Motor neuron (in vitro differentiated cells): ENCODE measurements around the gene CALML6. TPM values are rescaled to one million over a fixed set of nuclear protein-coding genes. Genes with fewer than 3 reads are reported as not detected.

Experiments
- ATAC-seq, 8 experiments: fragments of 200-7000 bp; cut with Tn5 transposase; replicated peaks in 6 of 8; 2 replicates each; pipeline ENCODE4 v1.8.0; 2021; ENCODE audit warnings: mild to moderate bottlenecking in 8 of 8, moderate library complexity in 8 of 8
- H3K27ac ChIP-seq, 2 donors: fragments of 250-450 bp; sonication (Bioruptor Pico); 2 replicates each; pipeline ENCODE4 v1.9.0; 2021; ENCODE audit warnings: antibody characterized with exemption in 2 of 2, mild to moderate bottlenecking in 2 of 2, moderate library complexity in 1 of 2
- H3K4me1 ChIP-seq, 2 donors: fragments of 250-450 bp; sonication (Bioruptor Pico); replicated peaks in 1 of 2; 2 replicates each; pipeline ENCODE4 v1.6.1; 2021; ENCODE audit warnings: antibody characterized with exemption in 2 of 2, mild to moderate bottlenecking in 2 of 2, moderate library complexity in 1 of 2
- H3K4me3 ChIP-seq, 5 donors: fragments of 250-450 bp; sonication (Bioruptor Pico); 2 replicates each; pipeline ENCODE4 v1.9.0; 2021; ENCODE audit warnings: antibody characterized with exemption in 5 of 5, mild to moderate bottlenecking in 5 of 5, moderate library complexity in 4 of 5
- WGBS, 10 experiments: fragments of 450-650 bp; shearing (Covaris generic); methylation state at CpG; one replicate each; pipeline ENCODE4 v1.0.0; 2022; 5-methylcytosine and 5-hydroxymethylcytosine counted together
- in situ Hi-C, 9 experiments: fragments of 400-800 bp; cut with MboI; loops; one replicate each; pipeline ENCODE4 v1.15.0; 2021; ENCODE audit warnings: low sequenced_read_pairs in 9 of 9, low pct_unique_long_range_greater_than_20kb in 2 of 9; ENCODE audit not compliant: unreplicated experiment in 9 of 9
- total RNA-seq, 8 experiments: library from RNA; unstranded; fragments of 300-600 nt; gene quantifications; 2 replicates each; pipeline versions ENCODE4 v1.2.3 to v1.2.4, GENCODE V29; 2022

The CALML6 gene
- total RNA-seq, 8 experiments from 2014 or later, result 0.22 to 1.9 (median 0.70) TPM

DNA sequence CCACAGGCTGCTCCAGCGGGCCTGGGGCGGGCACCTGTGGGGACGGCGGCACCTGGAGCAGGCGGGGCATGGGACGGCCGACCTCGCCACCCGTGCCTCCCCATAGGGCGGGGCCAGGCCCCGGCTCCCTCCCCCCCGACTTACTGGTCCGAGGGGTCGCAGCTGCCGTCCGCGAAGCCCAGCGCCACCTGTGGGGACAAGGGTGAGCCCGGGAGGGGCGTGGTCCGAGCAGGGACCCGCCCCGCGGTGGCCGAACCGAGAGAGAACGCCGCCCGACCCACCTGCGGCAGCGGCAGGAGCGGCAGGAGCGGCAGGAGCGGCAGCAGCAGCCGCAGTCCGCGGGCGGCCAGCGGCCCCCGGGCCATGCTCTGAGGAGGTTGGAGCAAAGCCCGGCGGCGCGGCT lies 3.8 kb downstream of the CALML6 start, which contains the start of gene TMEM52:
Gene TMEM52 (minus strand): TSS at position 379 of the 403 bp plus-strand sequence. CDS start 14 bp downstream, at position 365.
- 7% methylated on average over 3 of the region's 44 CpGs; no CpG with 5 or more reads in 9 of the 10 experiments for WGBS, 10 experiments
- in situ Hi-C loops, result loop anchor here in 1 of 9 experiments (25.0 kb wide), 1 partner anchor 157 kb away; no protein-coding TSS in a partner anchor
- Histone ChIP-seq H3K4me3 (peak within 1 kb of the TSS; percentile 33 to 43 (median 39)), H3K27ac (peak within 1 kb of the TSS in 1 of 2 donors; percentile 5), H3K4me1 (peaks cover 9 to 31% of the 10 kb centered on the region in 2 donors)
- peak in 6 of 8 experiments; percentile 59 to 74 (median 72) for ATAC-seq

DNA sequence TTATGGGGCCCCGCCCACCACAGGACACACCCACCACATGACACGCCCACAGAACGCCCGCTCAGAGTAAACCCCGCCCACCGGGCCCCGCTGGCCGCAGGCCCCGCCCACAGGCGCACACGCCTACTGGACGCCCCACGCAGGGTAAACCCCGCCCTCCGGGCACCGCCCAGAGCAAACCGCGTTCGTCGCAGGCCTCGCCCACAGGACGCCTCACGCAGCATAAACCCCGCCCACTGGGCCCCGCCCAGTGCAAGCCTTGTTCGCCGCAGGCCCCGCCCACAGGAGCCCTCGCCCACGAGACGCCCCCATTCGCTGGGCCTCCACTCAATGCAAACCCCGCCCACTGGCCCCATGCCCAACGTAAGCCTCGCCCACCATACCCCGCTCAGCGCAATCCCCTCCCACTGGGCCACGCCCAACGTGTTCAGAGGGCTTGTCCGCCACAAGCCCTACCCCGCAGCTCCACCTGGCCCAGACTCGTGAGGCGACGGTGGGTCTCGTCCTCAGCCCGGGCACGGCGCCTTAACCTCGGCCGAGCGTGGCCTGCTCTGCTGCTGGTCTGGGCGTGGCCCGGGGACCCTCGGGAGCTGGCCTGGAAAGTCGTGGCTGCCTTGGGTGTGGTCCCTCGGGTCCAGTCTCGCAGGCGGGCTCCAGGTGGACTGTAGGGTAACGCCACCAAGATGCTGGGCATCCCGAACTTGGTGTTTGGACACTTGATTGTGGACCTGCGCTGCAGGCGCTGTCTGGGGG lies 4.4 kb downstream of the CALML6 start:
- in situ Hi-C loops, result loop anchor here in 1 of 9 experiments (25.0 kb wide), 1 partner anchor 157 kb away; no protein-coding TSS in a partner anchor
- Histone ChIP-seq H3K27ac (peak overlapping the region in 1 of 2 donors; percentile 3), H3K4me1 (peaks cover 7 to 26% of the 10 kb centered on the region in 2 donors), H3K4me3 (peak overlapping the region; percentile 33 to 43 (median 39))
- 7 to 22% (median 16%) methylated on average over 3 to 9 of the region's 62 CpGs; no CpG with 5 or more reads in 7 of the 10 experiments for WGBS, 10 experiments
- peak; percentile 77 to 92 (median 81) for ATAC-seq

DNA sequence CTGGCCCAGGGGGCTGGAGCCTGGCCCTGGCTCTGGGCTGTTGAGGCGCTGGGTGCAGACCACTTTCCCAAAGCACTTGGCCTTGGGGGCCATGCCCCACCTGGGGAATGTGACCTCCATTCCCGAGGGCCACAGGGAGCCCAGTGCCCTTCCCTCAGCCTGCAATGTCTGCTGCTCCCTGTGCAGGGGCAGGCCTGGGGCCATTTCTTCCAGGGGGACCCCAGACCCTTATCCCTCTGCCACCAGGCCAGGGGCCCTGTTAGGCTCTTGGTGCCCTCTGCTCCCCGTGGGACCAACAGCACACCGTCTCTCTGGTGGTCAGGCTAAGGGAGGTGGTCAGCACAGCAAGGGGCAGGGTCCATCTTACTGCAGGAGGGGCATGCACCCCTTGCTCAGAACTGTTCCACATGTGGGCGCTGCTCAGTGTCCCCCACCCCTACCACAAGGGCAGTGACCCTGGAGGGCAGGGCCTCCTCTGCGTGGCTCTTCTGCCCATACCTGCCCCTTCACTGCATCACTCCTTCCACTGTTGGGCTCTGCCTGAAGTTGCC lies 5.1 kb downstream of the CALML6 start:
- Histone ChIP-seq H3K27ac (peak overlapping the region in 1 of 2 donors; percentile 3), H3K4me1 (peaks cover 5 to 21% of the 10 kb centered on the region in 2 donors), H3K4me3 (peak overlapping the region in 2 of 5 donors; percentile 19 to 21)
- in situ Hi-C loops, result loop anchor here in 1 of 9 experiments (25.0 kb wide), 1 partner anchor 158 kb away; no protein-coding TSS in a partner anchor
- WGBS, 10 experiments, result 50 to 100% (median 90%) methylated on average over 1 to 2 of the region's 6 CpGs; no CpG with 5 or more reads in 6 of the 10 experiments
- no peak for ATAC-seq

DNA sequence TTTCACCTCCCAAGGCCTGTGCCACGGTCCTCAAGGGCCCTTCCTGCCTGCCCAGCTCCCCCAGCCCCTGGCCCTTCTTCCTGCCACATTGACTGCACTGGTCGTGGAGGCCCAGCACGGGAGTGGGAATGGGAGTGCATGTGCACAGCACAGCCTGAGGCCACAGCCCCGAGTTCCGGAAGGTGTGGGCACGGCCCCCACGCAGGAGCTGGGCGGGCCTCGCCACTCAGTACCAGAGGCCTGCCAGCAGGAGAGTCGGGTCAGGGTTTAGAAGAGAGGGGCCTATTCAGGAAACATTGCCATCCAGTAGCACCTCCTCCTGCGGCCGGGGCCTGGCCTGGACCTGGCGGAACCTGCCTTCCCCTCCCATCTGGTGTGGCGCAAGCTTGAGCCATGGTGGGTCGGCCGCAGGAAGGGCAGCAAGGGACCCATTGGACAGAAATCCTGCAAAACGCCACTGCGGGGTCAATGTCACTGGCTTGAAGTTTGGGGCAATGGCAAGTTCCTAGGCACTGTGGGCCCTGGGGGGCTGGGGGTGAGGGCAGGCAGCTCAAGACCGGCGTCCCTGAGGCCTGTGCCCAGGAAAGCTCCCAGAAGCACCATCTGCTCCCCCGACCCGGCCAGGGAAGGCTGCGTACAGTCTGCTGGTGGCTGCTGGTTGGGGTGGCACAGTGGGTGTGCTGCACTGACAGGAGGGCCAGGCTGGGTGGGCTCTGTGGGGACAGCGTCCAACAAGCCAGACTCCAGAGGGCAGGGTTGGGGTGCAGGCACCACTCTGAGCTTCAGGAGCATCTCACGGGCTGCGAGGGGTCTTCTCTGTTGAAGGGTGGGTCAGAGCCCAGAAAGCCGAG lies 5.8 kb downstream of the CALML6 start:
- no peak for ATAC-seq
- WGBS, 10 experiments, result 60 to 95% (median 93%) methylated on average over 1 to 14 of the region's 27 CpGs; no CpG with 5 or more reads in 5 of the 10 experiments
- Histone ChIP-seq H3K4me1 (peaks cover 10 to 24% of the 10 kb centered on the region in 2 donors), H3K27ac (no peak overlapping the region), H3K4me3 (no peak overlapping the region)
- in situ Hi-C loops, result loop anchor here in 1 of 9 experiments (25.0 kb wide), 1 partner anchor 159 kb away; no protein-coding TSS in a partner anchor

DNA sequence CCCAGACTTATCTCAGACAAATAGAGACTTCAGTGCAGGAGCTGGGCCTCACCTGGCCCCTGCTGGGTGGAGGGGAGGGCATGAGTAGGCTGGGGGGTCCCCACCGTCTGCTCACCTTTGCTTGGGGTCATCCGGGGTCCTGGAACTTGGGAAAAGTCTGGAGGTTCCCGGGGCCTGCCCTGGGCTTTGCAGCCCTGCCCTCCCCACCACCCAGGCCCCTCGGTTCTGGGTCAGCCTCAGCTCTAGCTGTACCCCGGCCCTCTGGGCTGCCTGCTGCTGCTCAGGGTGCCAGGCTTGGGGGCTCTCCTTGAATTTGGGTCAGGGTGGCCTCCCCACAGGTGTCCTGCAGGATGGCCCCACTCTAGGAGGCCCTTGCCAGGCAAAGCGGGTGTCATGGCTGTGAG lies 6.4 kb downstream of the CALML6 start:
- H3K4me1 ChIP-seq, result peaks cover 11 to 26% of the 10 kb centered on the region in 2 donors
- no peak overlapping the region for H3K27ac ChIP-seq
- in situ Hi-C loops, result loop anchor here in 1 of 9 experiments (25.0 kb wide), 1 partner anchor 159 kb away; no protein-coding TSS in a partner anchor
- no peak overlapping the region for H3K4me3 ChIP-seq
- 17 to 100% (median 92%) methylated on average over 1 to 3 of the region's 6 CpGs; no CpG with 5 or more reads in 7 of the 10 experiments for WGBS, 10 experiments
- no peak for ATAC-seq

DNA sequence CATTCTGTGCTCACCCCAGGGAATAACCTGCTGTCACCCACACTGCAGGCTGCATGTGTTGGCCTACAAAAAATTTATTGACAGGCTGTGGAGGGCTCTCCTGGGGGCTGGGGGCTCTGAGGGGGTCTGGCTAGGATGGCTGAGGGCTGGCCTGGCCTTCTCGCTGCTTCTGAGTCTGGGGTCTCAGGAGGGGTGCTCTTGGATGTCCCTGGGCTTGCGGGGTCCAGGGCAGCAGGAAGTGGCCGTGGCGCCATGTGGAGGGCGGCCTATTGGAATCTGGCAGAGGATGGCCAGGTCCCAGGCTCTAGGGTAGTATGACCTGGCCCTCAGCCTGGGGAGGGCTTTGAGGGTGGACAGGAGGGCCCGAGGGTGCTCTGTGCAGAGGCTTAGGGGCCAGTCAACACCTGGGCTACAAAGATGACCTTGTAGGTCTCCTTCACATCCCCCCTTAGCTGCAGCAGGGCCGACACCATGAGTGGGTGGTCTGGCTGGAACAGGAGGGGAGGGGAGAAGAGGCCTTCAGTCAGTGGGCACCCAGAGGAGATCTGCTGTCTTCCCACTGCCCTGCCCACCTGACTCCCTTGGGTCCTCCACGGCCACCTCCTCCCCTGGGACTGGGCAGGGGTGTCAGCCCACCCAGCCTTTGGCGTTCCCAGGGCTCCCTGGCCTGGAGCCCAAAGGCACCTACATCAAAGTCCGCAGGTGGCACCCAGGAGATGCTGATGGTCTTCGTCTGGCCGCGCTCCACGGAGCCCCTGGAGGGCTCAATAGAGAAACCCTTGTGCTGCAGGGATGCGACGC lies 7.0 kb downstream of the CALML6 start:
- H3K4me1 ChIP-seq, result peaks cover 11 to 26% of the 10 kb centered on the region in 2 donors
- 82 to 100% (median 87%) methylated on average over 1 to 9 of the region's 16 CpGs; no CpG with 5 or more reads in 5 of the 10 experiments for WGBS, 10 experiments
- in situ Hi-C loops, result loop anchor here in 1 of 9 experiments (25.0 kb wide), 1 partner anchor 160 kb away; no protein-coding TSS in a partner anchor
- H3K4me3 ChIP-seq, result no peak overlapping the region
- no peak for ATAC-seq
- no peak overlapping the region for H3K27ac ChIP-seq

DNA sequence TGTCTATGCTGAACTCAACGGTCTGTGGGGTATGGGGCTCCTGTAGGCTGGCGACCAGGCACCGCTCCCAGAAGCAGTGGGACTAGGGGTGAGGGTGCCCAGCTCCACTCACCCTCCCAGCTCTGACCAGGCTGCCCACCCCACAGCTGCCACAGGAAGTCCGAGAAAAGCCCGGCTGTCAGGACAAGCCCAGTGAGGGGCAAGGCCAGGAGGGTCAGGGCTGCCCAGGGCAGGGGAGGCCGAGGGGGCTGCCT lies 7.6 kb downstream of the CALML6 start:
- WGBS, 10 experiments, result 80 to 87% methylated on average over 1 to 3 of the region's 6 CpGs; no CpG with 5 or more reads in 8 of the 10 experiments
- ATAC-seq, result no peak
- H3K4me1 ChIP-seq, result peaks cover 11 to 26% of the 10 kb centered on the region in 2 donors
- H3K4me3 ChIP-seq, result no peak overlapping the region
- in situ Hi-C loops, result loop anchor here in 1 of 9 experiments (25.0 kb wide), 1 partner anchor 160 kb away; no protein-coding TSS in a partner anchor
- H3K27ac ChIP-seq, result no peak overlapping the region

DNA sequence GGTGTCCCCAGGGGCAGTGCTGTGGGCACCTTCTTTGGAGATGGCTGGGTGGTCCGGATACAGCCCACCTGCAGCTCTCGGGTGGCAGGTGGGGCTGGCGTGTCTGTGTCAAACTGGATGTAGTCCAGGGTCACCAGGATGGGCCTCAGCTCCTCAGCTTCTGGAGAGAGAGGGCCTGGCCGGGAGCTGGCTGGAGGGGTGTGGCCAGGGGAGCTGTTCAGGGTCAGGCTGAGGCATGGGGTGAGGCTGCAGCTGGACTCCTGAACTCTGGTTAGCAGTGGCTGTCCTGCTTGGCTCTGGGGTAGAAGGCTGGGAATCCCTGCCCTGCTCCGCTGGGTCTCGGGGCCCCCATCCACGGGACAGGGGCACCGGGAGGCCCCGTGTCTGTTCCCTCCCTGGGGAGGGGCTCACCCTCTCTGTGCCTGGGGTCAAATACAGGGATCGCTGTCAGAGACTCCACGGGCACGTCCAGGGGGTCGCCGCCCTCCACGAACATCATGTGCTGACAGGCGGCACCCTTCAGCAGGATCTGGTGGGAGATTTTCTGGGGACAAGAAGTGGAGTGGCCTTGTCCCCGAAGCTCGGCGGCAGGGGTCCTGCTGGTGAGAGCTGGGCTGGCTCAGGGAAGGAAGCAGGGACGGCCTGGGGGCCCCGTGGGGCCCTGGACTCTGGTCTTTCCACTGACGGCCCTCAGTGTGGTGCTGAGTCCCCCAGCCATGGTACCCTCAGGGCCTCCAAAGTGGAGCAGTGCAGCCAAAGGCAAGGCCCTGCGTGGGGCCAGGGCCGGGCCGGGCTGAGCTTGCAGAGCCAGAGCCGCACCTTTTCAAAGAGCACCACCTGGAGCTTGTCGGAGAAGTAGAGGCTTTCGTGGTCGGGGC lies 8.1 kb downstream of the CALML6 start:
- Histone ChIP-seq H3K4me3 (no peak overlapping the region), H3K4me1 (peaks cover 10 to 21% of the 10 kb centered on the region in 2 donors), H3K27ac (no peak overlapping the region)
- in situ Hi-C loops, result loop anchor here in 1 of 9 experiments (25.0 kb wide), 1 partner anchor 161 kb away; no protein-coding TSS in a partner anchor
- WGBS, 10 experiments, result 0 to 82% (median 77%) methylated on average over 1 to 19 of the region's 29 CpGs; no CpG with 5 or more reads in 4 of the 10 experiments
- ATAC-seq, result peak in 2 of 8 experiments; percentile 9 to 14

DNA sequence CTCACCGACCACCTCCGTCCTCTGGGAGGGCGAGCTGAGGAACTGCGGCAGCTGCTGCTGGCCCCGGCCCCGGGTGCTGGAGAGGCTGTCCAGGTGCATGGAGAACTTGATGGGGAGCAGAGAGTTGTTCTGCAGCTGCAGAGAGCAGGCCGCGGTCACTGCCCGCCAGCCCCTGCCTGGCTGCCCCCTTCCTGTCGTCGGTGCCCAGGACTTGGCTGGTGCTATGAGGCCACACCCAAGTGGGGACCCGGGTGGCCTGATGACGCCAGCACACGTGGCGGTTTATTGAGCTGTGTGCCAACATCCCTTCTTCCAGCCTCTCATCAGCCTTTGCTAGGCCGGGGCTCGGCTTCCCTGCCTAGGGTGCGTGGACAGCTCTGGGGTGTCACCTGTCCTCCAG lies 9.3 kb downstream of the CALML6 start:
- no peak overlapping the region for H3K27ac ChIP-seq
- no peak for ATAC-seq
- in situ Hi-C loops, result loop anchor here in 1 of 9 experiments (25.0 kb wide), 1 partner anchor 162 kb away; no protein-coding TSS in a partner anchor
- no peak overlapping the region for H3K4me3 ChIP-seq
- H3K4me1 ChIP-seq, result peaks cover 6 to 14% of the 10 kb centered on the region in 2 donors
- 59 to 100% (median 90%) methylated on average over 1 to 12 of the region's 18 CpGs; no CpG with 5 or more reads in 6 of the 10 experiments for WGBS, 10 experiments

DNA sequence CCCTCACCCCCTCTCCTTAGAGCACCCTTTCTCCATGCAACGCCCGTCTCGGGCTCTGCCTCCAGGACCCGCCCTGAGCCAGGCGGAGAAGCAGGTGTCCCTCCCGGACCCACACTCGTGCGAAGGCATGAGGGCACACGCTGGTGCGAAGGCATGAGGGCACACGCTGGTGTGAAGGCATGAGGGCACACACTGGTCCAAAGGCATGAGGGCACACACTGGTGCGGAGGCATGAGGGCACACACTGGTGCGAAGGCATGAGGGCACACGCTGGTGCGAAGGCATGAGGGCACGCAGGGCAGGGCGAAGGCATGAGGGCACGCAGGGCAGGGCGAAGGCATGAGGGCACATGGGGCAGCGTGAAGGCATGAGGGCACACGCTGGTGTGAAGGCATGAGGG lies 9.8 kb downstream of the CALML6 start:
- Histone ChIP-seq H3K27ac (no peak overlapping the region), H3K4me1 (peaks cover 6 to 11% of the 10 kb centered on the region in 2 donors), H3K4me3 (no peak overlapping the region)
- ATAC-seq, result no peak
- 81 to 97% (median 93%) methylated on average over 3 to 15 of the region's 21 CpGs; no CpG with 5 or more reads in 5 of the 10 experiments for WGBS, 10 experiments
- in situ Hi-C loops, result loop anchor here in 2 of 9 experiments (25.0 kb wide), 2 partner anchors 162 to 163 kb away; no protein-coding TSS in a partner anchor
